Colonic mucosa (tissue), 4 donors: ENCODE measurements around the gene C17orf78. TPM values are rescaled to one million over a fixed set of nuclear protein-coding genes. Genes with fewer than 3 reads are reported as not detected.
A peak's percentile ranks its signal among the peaks of the same experiment; 100 is the strongest.

Experiments
- DNase-seq: peaks from one replicate; pipeline ENCODE4 v3.0.0-alpha.2; 2020
- H3K27ac ChIP-seq: fragments of 200-600 bp; one replicate; pipeline ENCODE4 v1.8.0; 2021
- H3K27me3 ChIP-seq: fragments of 200-600 bp; one replicate; pipeline ENCODE4 v1.8.0; 2021
- H3K36me3 ChIP-seq: fragments of 200-600 bp; one replicate; pipeline ENCODE4 v1.8.0; 2021
- H3K4me1 ChIP-seq: fragments of 200-600 bp; one replicate; pipeline ENCODE4 v1.8.0; 2021; ENCODE audit warnings: mild to moderate bottlenecking
- H3K4me3 ChIP-seq: fragments of 200-600 bp; one replicate; pipeline ENCODE4 v1.8.0; 2021
- H3K9ac ChIP-seq, 2 donors: one replicate each; pipeline ENCODE4 v1.7.0; 2013; ENCODE audit warnings: control low read depth in 2 of 2, low read depth in 2 of 2, low read length in 2 of 2
- H3K9me3 ChIP-seq: fragments of 200-600 bp; one replicate; pipeline ENCODE4 v1.8.0; 2021
- intact Hi-C: fragments of 100-400 bp; cut with DNase I; formaldehyde crosslinking; loops from one replicate; pipeline ENCODE4 v1.14.1; 2022
- total RNA-seq, 2 donors: library from RNA; stranded (reverse); fragmentation: NEBNext Ultra II Directional in 1 of 2; extraction: Animal tissue kit (Norgen Biotek cat#: 25700) in 1 of 2; gene quantifications; one replicate each; pipeline ENCODE4 v1.2.1, GENCODE V29; 2021
- TF ChIP-seq, protein P1 (sequence below): fragments of 200-600 bp; IDR thresholded peaks from one replicate; pipeline ENCODE4 v1.8.0; 2022; ENCODE audit warnings: antibody characterized with exemption, mild to moderate bottlenecking
- donor health status: healthy.
- donor health status: DM: no; HTN: no; CAD: no.
- donor health status: DM: no; HTN: no; CAD: no.

The C17orf78 gene
- total RNA-seq, 2 donors from 2014 or later: not detected

GRCh38 chr17:37373530-37374159, 2.1 kb upstream of the C17orf78 start:
- DNase-seq: peak; percentile 77
- Histone ChIP-seq H3K27ac (no peak overlapping the region), H3K4me3 (no peak overlapping the region), H3K9ac (no peak overlapping the region), H3K9me3 (no peaks in the 10 kb centered on the region), H3K36me3 (no peaks in the 10 kb centered on the region), H3K4me1 (no peaks in the 10 kb centered on the region), H3K27me3 (no peaks in the 10 kb centered on the region)
- TF ChIP-seq, protein P1, sequence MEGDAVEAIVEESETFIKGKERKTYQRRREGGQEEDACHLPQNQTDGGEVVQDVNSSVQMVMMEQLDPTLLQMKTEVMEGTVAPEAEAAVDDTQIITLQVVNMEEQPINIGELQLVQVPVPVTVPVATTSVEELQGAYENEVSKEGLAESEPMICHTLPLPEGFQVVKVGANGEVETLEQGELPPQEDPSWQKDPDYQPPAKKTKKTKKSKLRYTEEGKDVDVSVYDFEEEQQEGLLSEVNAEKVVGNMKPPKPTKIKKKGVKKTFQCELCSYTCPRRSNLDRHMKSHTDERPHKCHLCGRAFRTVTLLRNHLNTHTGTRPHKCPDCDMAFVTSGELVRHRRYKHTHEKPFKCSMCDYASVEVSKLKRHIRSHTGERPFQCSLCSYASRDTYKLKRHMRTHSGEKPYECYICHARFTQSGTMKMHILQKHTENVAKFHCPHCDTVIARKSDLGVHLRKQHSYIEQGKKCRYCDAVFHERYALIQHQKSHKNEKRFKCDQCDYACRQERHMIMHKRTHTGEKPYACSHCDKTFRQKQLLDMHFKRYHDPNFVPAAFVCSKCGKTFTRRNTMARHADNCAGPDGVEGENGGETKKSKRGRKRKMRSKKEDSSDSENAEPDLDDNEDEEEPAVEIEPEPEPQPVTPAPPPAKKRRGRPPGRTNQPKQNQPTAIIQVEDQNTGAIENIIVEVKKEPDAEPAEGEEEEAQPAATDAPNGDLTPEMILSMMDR: peak; percentile 96
- intact Hi-C loops: loop anchor here (10.0 kb wide), 1 partner anchor 769 kb away; the partner anchor contains the start of gene MRM1

- no peak for DNase-seq
- Histone ChIP-seq H3K9ac (no peak overlapping the region), H3K36me3 (no peaks in the 10 kb centered on the region), H3K27me3 (no peaks in the 10 kb centered on the region), H3K4me1 (peaks cover 4% of the 10 kb centered on the region), H3K4me3 (no peak overlapping the region), H3K27ac (no peak overlapping the region), H3K9me3 (no peaks in the 10 kb centered on the region)
- intact Hi-C loops: no loop called here
- TF ChIP-seq, protein P1: no peak
Observed at GRCh38 chr17:37382056-37382455, 6.3 kb downstream of the C17orf78 start.

DNA sequence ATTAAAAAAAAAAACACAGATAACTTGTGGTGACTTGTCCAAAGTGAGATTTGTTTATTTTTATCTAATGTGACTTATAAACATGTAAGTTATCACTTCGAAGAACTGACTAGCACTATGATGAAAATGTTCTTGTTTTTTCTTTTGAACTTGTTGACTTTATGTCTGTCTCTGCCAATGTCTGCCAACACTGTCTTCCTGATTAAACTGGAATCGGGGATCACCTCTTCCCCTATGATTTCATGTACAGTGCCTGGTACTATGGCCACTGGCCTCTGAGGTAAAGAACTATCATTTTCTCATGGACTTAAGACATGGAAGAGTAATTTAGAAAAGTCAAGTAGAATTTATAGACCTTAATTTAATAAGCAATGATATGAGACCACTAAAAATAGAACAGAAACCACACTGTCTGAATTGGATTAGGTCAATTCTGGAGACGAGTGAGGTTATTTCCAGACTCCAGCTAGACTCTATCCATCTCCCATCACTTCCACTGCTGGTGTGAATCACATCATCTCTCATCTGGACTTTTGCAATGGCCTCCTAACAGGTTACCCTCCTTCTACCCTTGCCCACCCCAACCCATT, 8.9 kb downstream of the C17orf78 start:
- peaks cover 4% of the 10 kb centered on the region for H3K4me1 ChIP-seq
- no peak overlapping the region for H3K4me3 ChIP-seq
- no peak overlapping the region for H3K9ac ChIP-seq
- H3K27me3 ChIP-seq: no peaks in the 10 kb centered on the region
- intact Hi-C loops: no loop called here
- DNase-seq: no peak
- no peaks in the 10 kb centered on the region for H3K36me3 ChIP-seq
- H3K27ac ChIP-seq: no peak overlapping the region
- TF ChIP-seq, protein P1: no peak
- no peaks in the 10 kb centered on the region for H3K9me3 ChIP-seq

- no peak overlapping the region for H3K9ac ChIP-seq
- no peak for DNase-seq
- no peaks in the 10 kb centered on the region for H3K36me3 ChIP-seq
- TF ChIP-seq, protein P1: no peak
- H3K4me3 ChIP-seq: no peak overlapping the region
- H3K4me1 ChIP-seq: peaks cover 4% of the 10 kb centered on the region
- H3K27ac ChIP-seq: no peak overlapping the region
- H3K27me3 ChIP-seq: no peaks in the 10 kb centered on the region
- intact Hi-C loops: no loop called here
- no peaks in the 10 kb centered on the region for H3K9me3 ChIP-seq
Observed at GRCh38 chr17:37385474-37385990, 9.7 kb downstream of the C17orf78 start.

DNA sequence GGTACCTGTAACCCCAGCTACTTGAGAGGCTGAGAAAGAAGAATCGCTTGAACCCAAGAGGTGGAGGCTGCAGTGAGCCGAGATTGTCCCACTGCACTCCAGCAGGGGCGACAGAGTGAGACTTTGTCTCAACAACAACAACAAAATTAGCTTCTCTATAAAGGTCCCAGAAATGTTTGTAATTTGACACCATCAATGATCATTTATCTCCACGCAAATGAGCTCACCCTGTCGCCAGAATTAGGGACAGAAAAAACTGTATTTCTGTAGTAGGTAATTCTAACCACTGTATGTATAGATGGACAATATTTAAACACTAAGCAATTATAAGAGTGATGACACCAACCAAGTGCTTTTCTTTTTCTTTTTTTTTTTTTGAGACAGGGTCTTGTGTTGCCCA, 10.7 kb downstream of the C17orf78 start:
- Histone ChIP-seq H3K4me1 (peaks cover 4% of the 10 kb centered on the region), H3K36me3 (no peaks in the 10 kb centered on the region), H3K27ac (no peak overlapping the region), H3K9ac (no peak overlapping the region), H3K27me3 (no peaks in the 10 kb centered on the region), H3K4me3 (no peak overlapping the region), H3K9me3 (no peaks in the 10 kb centered on the region)
- TF ChIP-seq, protein P1: no peak
- no peak for DNase-seq
- intact Hi-C loops: no loop called here
